Neuronal stem cell (in vitro differentiated cells): ENCODE data around the gene TTL.
"Not testable (repeated sequence)": the region's sequence is repeated elsewhere in the genome, so short reads cannot be mapped to it uniquely, and the experiment has no call there.

Experiments used
- DNase-seq: peaks from one replicate; pipeline ENCODE4 v3.0.0-alpha.2; 2013; ENCODE audit warnings: low spot score
- H2AFZ ChIP-seq: one replicate; pipeline ENCODE4 v1.6.1; 2013; ENCODE audit warnings: mild to moderate bottlenecking, low read length, inconsistent platforms
- H2AK5ac ChIP-seq: 2 replicates; pipeline ENCODE4 v1.6.1; 2013; ENCODE audit warnings: low read depth, mild to moderate bottlenecking, inconsistent platforms, low read length, moderate library complexity, mixed read lengths
- H2BK120ac ChIP-seq: 2 replicates; pipeline ENCODE4 v1.6.1; 2013; ENCODE audit warnings: low read depth, mild to moderate bottlenecking, inconsistent platforms, low read length, moderate library complexity, mixed read lengths
- H2BK12ac ChIP-seq: one replicate; pipeline ENCODE4 v1.6.1; 2013; ENCODE audit warnings: low read length, inconsistent platforms
- H2BK15ac ChIP-seq: 2 replicates; pipeline ENCODE4 v1.6.1; 2013; ENCODE audit warnings: mild to moderate bottlenecking, low read length, inconsistent platforms, mixed read lengths
- H2BK5ac ChIP-seq: one replicate; pipeline ENCODE4 v1.6.1; 2013; ENCODE audit warnings: inconsistent platforms, mild to moderate bottlenecking, low read length, moderate library complexity
- H3K14ac ChIP-seq: one replicate; pipeline ENCODE4 v1.6.1; 2013; ENCODE audit warnings: low read length, inconsistent platforms
- H3K18ac ChIP-seq: 2 replicates; pipeline ENCODE4 v1.6.1; 2013; ENCODE audit warnings: low read length, inconsistent platforms
- H3K23ac ChIP-seq: 2 replicates; pipeline ENCODE4 v1.6.1; 2013; ENCODE audit warnings: low read depth, mild to moderate bottlenecking, mixed read lengths, low read length, inconsistent platforms; ENCODE audit not compliant: poor library complexity
- H3K27ac ChIP-seq: replicated peaks from 3 replicates; pipeline ENCODE4 v1.5.1; 2013; ENCODE audit warnings: low read length, inconsistent platforms
- H3K27me3 ChIP-seq, 3 experiments: 2 replicates each; pipeline ENCODE4 v1.6.1; 2013; ENCODE audit warnings: low read length in 3 of 3, mild to moderate bottlenecking in 2 of 3, inconsistent platforms in 1 of 3, low read depth in 1 of 3, mixed read lengths in 1 of 3, moderate library complexity in 1 of 3; ENCODE audit not compliant: control insufficient read depth in 3 of 3, insufficient read depth in 3 of 3
- H3K36me3 ChIP-seq, 2 donors: replicated peaks in 1 of 2; 2 replicates each; pipeline ENCODE4 v1.6.1; 2013; ENCODE audit warnings: low read length in 2 of 2; ENCODE audit not compliant: control insufficient read depth in 2 of 2, insufficient read depth in 2 of 2
- H3K4ac ChIP-seq: 2 replicates; pipeline ENCODE4 v1.6.1; 2013; ENCODE audit warnings: inconsistent platforms, mild to moderate bottlenecking, low read length, moderate library complexity
- H3K4me1 ChIP-seq, 2 donors: 1 replicate in 1 of 2; 2 replicates in 1 of 2; pipeline ENCODE4 v1.6.1; 2013; ENCODE audit warnings: low read length in 2 of 2, low read depth in 1 of 2; ENCODE audit not compliant: control insufficient read depth in 2 of 2, insufficient read depth in 1 of 2
- H3K4me2 ChIP-seq: one replicate; pipeline ENCODE4 v1.6.1; 2013; ENCODE audit warnings: mild to moderate bottlenecking, low read length, inconsistent platforms; ENCODE audit not compliant: insufficient read depth, poor library complexity, severe bottlenecking
- H3K4me3 ChIP-seq, 2 donors: 2 replicates each; pipeline ENCODE4 v1.5.1; 2013; ENCODE audit warnings: low read length in 2 of 2, mild to moderate bottlenecking in 2 of 2, inconsistent platforms in 1 of 2, moderate library complexity in 1 of 2
- H3K79me1 ChIP-seq: one replicate; pipeline ENCODE4 v1.6.1; 2013; ENCODE audit warnings: low read depth, mild to moderate bottlenecking, inconsistent platforms, low read length, moderate library complexity
- H3K9ac ChIP-seq: one replicate; pipeline ENCODE4 v1.6.1; 2013; ENCODE audit warnings: mild to moderate bottlenecking, low read depth, low read length, inconsistent platforms; ENCODE audit not compliant: poor library complexity
- H3K9me3 ChIP-seq, 2 donors: replicated peaks in 1 of 2; 2 replicates each; pipeline versions ENCODE3 to v1.6.1; 2013; ENCODE audit warnings: low read length in 2 of 2, mild to moderate bottlenecking in 2 of 2, inconsistent platforms in 1 of 2, low read depth in 1 of 2, mixed read lengths in 1 of 2, moderate library complexity in 1 of 2; ENCODE audit not compliant: control insufficient read depth in 2 of 2, insufficient read depth in 1 of 2
- H4K8ac ChIP-seq: one replicate; pipeline ENCODE4 v1.6.1; 2013; ENCODE audit warnings: low read depth, mild to moderate bottlenecking, inconsistent platforms, low read length, moderate library complexity
- H4K91ac ChIP-seq: one replicate; pipeline ENCODE4 v1.6.1; 2013; ENCODE audit warnings: low read length, low read depth, mild to moderate bottlenecking, inconsistent platforms; ENCODE audit not compliant: poor library complexity
- WGBS, 2 donors: extraction: QIAGEN DNeasy Blood & Tissue Kit; methylation state at CpG; one replicate each; pipeline ENCODE4 v1.1.7; 2013; ENCODE audit warnings: missing lambda C conversion rate in 2 of 2, mixed read lengths in 1 of 2; ENCODE audit not compliant: insufficient read length in 2 of 2, insufficient replicate concordance in 1 of 2; ENCODE audit errors: extremely low coverage in 2 of 2; 5-methylcytosine and 5-hydroxymethylcytosine counted together

The TTL gene

DNA sequence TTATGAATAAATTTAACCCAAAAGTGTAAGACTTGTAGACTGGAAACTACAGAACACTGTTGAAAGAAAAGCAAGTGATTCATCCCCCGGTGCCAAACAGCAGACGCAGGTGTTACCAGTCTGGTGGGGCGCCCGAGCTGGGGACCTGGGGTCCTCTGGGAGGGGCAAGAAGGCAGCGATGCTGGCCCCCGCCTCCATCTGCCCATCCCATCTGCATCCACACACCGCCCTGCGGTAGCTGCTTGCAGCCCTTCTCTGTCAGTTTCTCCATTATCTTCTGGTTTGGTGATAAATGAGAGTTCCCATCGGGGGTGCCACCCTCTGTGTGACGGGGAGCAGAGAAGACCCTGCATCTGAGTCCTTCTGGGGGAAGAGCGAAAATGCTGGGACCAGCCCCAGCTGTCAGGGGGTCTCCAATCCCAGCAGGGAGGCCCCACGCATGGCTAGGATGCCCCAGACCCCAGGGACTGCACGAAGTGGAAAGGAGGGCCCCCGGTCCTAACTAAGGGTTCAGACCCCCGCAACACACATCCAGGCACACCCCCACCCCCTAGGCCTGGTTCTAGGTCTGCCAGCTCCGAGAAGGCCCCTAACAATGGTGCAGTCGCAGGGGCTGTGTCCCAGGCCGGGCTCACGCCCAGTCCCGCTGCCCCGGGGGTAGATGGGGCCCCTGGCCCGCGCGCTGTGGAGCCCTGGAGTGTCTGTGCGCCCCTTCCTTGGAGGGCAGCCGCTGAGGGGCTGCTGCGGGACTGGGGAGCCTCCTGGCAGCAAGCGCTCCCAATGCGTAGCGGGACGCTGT lies 47.8 kb upstream of the TTL start:
- Histone ChIP-seq H3K79me1 (no peaks in the 10 kb centered on the region), H3K4ac (no peak overlapping the region), H2BK15ac (no peak overlapping the region), H3K18ac (no peak overlapping the region), H2BK12ac (no peak overlapping the region), H4K8ac (no peak overlapping the region), H2BK5ac (no peak overlapping the region), H2AK5ac (no peak overlapping the region), H3K27me3 (no peaks in the 10 kb centered on the region), H3K27ac (no peak overlapping the region), H3K4me1 (no peaks in the 10 kb centered on the region), H3K14ac (no peak overlapping the region), H3K36me3 (no peaks in the 10 kb centered on the region), H3K4me3 (no peak overlapping the region), H2AFZ (no peak overlapping the region), H3K9ac (no peak overlapping the region), H3K4me2 (no peak overlapping the region), H4K91ac (no peak overlapping the region), H2BK120ac (no peak overlapping the region), H3K23ac (no peak overlapping the region), H3K9me3 (no peaks in the 10 kb centered on the region)
- no peak for DNase-seq
- no CpG with 5 or more reads among the region's 31 CpGs for WGBS, 2 donors

DNA sequence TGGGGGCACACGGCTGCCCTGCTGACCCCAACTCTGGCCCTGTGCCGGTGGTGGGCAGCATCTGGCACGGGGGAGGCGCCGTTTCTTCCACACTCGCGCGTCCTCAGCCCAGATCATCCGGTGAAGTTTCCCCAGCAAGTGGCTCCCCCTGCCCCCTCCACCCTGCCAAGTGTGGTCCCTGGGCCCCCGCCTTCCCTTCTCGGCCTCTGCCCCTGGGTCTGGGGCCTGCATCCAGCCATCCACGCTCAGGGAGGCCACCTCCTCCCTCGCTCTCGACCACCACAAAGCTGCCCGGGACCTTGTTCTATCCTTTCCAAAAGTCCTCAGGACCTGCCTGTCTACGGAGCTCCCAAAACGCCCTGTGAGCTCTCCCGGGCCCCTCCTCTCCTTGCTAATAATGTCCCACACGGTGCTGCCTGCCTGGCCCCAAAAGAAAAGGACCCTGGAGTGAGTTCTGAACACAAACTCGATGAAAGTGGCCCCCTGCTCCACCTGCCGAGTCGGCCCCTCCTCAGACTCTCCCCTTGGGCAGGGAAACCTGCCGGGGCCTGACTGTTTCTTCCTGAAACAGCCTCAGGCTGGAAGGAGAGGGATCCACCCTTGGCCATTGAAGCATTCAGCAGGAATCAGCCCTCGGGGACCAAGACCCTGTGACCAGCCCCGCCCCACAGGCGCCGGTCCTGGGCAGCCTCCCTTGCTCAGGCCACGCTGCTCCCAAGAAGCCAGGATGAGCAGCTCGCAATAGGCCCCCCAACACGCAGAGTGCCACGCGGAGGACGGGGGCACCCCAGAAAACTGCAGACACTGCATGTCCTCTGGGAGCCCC lies 46.9 kb upstream of the TTL start:
- H3K27me3 ChIP-seq, H3K27ac ChIP-seq, H3K14ac ChIP-seq, H3K4me2 ChIP-seq, H2BK12ac ChIP-seq, H4K91ac ChIP-seq, H3K23ac ChIP-seq, H2BK120ac ChIP-seq, H3K79me1 ChIP-seq, H3K4ac ChIP-seq, H3K9ac ChIP-seq, H2BK5ac ChIP-seq, H3K18ac ChIP-seq, H2BK15ac ChIP-seq, H3K4me1 ChIP-seq, DNase-seq, H2AK5ac ChIP-seq, H3K9me3 ChIP-seq, H4K8ac ChIP-seq, H3K4me3 ChIP-seq, H3K36me3 ChIP-seq: not testable (repeated sequence)
- no CpG with 5 or more reads among the region's 33 CpGs for WGBS, 2 donors
- peak overlapping the region; percentile 72 for H2AFZ ChIP-seq

DNA sequence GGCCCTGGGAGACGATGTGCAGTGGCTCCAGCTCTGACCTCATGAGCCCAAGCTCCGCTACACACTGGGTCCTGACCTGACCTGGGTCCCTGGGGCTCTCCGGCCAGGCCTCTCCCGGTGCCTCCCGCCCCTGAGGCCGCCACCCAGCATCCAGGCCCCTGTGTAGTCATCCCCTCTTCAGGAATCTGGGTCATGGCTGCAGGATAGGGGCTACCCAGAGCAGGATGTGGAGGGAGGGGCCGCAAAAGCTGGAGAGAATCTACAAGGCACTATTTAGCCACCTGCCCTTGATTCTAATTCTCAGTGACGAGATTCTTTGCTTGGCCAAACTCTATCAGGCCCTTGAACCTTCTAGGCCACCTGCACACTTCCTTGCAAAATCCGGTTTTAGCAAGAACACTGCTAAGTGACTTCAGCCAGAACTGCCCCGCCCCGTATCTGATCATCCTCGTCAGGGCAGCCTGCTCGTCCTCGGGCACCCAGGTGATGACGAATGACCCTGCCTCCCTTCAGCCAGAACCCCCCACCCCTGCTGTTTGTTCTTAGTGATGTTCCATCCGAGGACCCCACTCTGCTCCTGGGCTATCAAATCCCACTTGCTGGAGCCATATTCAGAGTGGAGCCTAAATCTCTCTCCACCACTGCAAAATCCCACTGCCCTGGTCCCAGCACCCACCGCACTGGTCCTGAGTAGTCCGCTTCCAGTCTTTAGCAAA lies 46.1 kb upstream of the TTL start:
- not testable (repeated sequence) for H3K18ac ChIP-seq, H4K91ac ChIP-seq, H3K27me3 ChIP-seq, H3K9ac ChIP-seq, H2AFZ ChIP-seq, H2BK12ac ChIP-seq, H3K14ac ChIP-seq, H3K27ac ChIP-seq, H4K8ac ChIP-seq, H2BK5ac ChIP-seq, H3K4me3 ChIP-seq, H2AK5ac ChIP-seq, DNase-seq, H3K9me3 ChIP-seq, H3K4me2 ChIP-seq, H2BK120ac ChIP-seq, H3K79me1 ChIP-seq, H3K4ac ChIP-seq, H2BK15ac ChIP-seq, H3K23ac ChIP-seq, H3K4me1 ChIP-seq, H3K36me3 ChIP-seq
- WGBS, 2 donors, result no CpG with 5 or more reads among the region's 18 CpGs

DNA sequence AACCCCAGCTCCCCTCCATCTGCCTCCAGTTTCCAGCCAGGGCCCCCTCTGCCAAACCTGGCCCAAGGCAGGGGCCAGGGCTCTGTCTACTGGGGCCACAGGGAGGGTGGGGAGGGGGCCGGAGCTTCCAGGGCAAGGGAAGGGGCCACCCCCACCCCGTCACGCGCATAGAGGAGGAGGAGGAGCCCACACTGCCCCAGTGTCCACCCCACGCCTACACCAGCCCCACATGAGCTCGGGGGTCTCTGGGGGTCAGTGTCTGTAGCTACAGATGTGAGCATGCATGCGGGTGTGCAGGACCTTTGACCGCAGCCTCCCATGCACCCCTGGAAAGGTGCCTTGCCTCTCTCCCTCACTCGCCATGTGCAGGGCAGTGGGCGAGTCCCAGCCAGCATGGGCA lies 45.0 kb upstream of the TTL start:
- H3K27me3 ChIP-seq, H3K79me1 ChIP-seq, H3K36me3 ChIP-seq, H2BK120ac ChIP-seq, H2AK5ac ChIP-seq, H3K18ac ChIP-seq, H3K23ac ChIP-seq, H3K14ac ChIP-seq, H3K4me3 ChIP-seq, H2AFZ ChIP-seq, H4K8ac ChIP-seq, H3K27ac ChIP-seq, H3K4ac ChIP-seq, H3K9me3 ChIP-seq, H3K9ac ChIP-seq, H2BK12ac ChIP-seq, H2BK5ac ChIP-seq, H2BK15ac ChIP-seq, H3K4me2 ChIP-seq, H4K91ac ChIP-seq, DNase-seq, H3K4me1 ChIP-seq: not testable (repeated sequence)
- no CpG with 5 or more reads among the region's 10 CpGs for WGBS, 2 donors
